Keratinocyte (primary cell): ENCODE results near the gene PNLIPRP3.
A peak's percentile ranks its signal among the peaks of the same experiment; 100 is the strongest.

Experiments
- EZH2 ChIP-seq: IDR thresholded peaks from one replicate; pipeline ENCODE4 v1.6.1; 2012; ENCODE audit warnings: inconsistent platforms, mild to moderate bottlenecking, low read length, moderate library complexity
- TF ChIP-seq, protein P1 (sequence below), 3 experiments: IDR thresholded peaks in 1 of 3; conservative IDR thresholded peaks in 1 of 3; optimal IDR thresholded peaks in 1 of 3; 2 replicates in 2 of 3; 3 replicates in 1 of 3; pipeline versions ENCODE3 to v1.5.1; 2011; ENCODE audit warnings: low read length in 3 of 3, mild to moderate bottlenecking in 3 of 3, moderate library complexity in 2 of 3, control low read depth in 1 of 3, inconsistent platforms in 1 of 3; ENCODE audit not compliant: insufficient read depth in 2 of 3; ENCODE audit errors: extremely low read depth in 1 of 3

DNA sequence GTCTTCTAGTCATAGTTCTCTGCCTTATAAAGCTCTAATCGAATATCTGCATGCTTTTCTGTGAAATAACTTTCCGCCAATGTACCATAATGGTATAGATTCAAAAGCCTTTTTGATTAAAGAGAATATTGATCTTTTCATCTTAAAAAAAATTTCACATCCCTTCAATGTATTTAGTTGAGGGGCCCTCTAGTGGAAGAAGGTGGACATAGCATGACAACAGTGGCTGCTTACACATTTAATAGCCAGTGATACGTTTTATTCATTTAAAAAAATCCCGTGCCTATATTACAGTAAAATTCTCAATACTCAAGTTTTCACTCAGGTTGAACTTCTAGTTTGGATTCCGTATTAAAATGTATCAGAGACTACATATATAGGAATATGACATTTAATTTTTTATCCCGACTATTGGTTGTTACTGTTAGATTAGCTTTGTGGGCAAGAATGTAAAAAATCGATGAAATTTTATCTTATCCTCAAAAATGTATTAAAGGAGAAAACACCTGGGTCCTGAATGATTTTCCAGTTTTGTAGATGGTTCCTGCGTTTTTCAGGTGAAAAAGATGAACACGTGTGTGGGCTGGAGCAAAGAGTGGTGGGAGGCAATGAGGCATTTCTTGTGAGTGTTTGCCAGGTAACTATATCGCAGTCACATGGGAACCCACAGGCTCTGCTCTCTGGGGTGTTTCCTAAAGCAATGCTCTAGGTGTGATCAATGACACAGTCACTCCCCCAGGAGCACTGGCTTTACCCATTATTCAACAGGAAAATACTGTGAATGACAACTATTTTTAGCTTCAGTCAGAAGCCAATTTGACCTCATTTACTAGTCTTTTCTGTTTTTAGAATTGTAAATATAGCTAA is 94.0 kb downstream of the PNLIPRP3 start:
- TF ChIP-seq, protein P1, sequence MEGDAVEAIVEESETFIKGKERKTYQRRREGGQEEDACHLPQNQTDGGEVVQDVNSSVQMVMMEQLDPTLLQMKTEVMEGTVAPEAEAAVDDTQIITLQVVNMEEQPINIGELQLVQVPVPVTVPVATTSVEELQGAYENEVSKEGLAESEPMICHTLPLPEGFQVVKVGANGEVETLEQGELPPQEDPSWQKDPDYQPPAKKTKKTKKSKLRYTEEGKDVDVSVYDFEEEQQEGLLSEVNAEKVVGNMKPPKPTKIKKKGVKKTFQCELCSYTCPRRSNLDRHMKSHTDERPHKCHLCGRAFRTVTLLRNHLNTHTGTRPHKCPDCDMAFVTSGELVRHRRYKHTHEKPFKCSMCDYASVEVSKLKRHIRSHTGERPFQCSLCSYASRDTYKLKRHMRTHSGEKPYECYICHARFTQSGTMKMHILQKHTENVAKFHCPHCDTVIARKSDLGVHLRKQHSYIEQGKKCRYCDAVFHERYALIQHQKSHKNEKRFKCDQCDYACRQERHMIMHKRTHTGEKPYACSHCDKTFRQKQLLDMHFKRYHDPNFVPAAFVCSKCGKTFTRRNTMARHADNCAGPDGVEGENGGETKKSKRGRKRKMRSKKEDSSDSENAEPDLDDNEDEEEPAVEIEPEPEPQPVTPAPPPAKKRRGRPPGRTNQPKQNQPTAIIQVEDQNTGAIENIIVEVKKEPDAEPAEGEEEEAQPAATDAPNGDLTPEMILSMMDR (optimal IDR thresholded peaks at IDR 0.05 in 1 of 3, IDR thresholded peaks at IDR 0.05 in 1 of 3, conservative IDR thresholded peaks at IDR 0.05 in 1 of 3; ENCODE audit: extremely low read depth in 1 of 3, insufficient read depth in 2 of 3, low read length in 3 of 3): peak in 2 of 3 experiments; percentile 50 to 63
- TF ChIP-seq EZH2: no peak
